Activated CD8-positive, alpha-beta memory T cell treated with anti-CD3 and anti-CD28 coated beads for 36 hours (primary cell): ENCODE data around the gene MBNL2. TPM values are rescaled to one million over a fixed set of nuclear protein-coding genes. Genes with fewer than 3 reads are reported as not detected.

Experiments
- CTCF ChIA-PET: fragments of 350-600 bp; sonication (Branson Sonifier 250); formaldehyde crosslinking; loops from one replicate; lab custom pipeline; 2021; ENCODE audit warnings: antibody characterized with exemption; lab: Charles Lee
- POLR2A ChIA-PET: fragments of 350-600 bp; sonication (Branson Sonifier 250); formaldehyde crosslinking; loops from one replicate; lab custom pipeline; 2021; ENCODE audit warnings: antibody characterized with exemption; lab: Charles Lee
- total RNA-seq, 2 experiments: library from RNA; stranded (reverse); gene quantifications; one replicate each; pipeline ENCODE4 v1.2.3, GENCODE V29; 2021

Gene MBNL2
- total RNA-seq, 2 experiments from 2014 or later = 16.9 to 17.6 TPM

GRCh38 chr13:97226788-97227627, 4.9 kb downstream of the MBNL2 start:
- ChIA-PET CTCF (interaction anchor here (0.6 to 2.0 kb wide), 6 partner anchors 9 to 117 kb away, joined by 3 to 6 read pairs (median 3); no protein-coding TSS in a partner anchor), POLR2A (interaction anchor here (1.3 kb wide), 1 partner anchor 30 kb away, joined by 9 read pairs; no protein-coding TSS in a partner anchor)

GRCh38 chr13:97228850-97229521, 6.9 kb downstream of the MBNL2 start:
- CTCF ChIA-PET = no interaction called here
- POLR2A ChIA-PET = no interaction called here

GRCh38 chr13:97229699-97230098, 7.6 kb downstream of the MBNL2 start:
- CTCF ChIA-PET = no interaction called here
- POLR2A ChIA-PET = no interaction called here

- ChIA-PET CTCF (no interaction called here), POLR2A (no interaction called here)
Measured at GRCh38 chr13:97231118-97231828, 9.1 kb downstream of the MBNL2 start.

- ChIA-PET POLR2A (no interaction called here), CTCF (interaction anchor here (1.1 to 1.3 kb wide), 2 partner anchors 18 to 122 kb away, joined by 3 to 4 read pairs; no protein-coding TSS in a partner anchor)
Measured at GRCh38 chr13:97231829-97232196, 9.7 kb downstream of the MBNL2 start.

- POLR2A ChIA-PET = interaction anchor here (0.5 kb wide), 1 partner anchor 94 kb away, joined by 5 read pairs; no protein-coding TSS in a partner anchor
- CTCF ChIA-PET = interaction anchor here (0.6 kb wide), 1 partner anchor 31 kb away, joined by 4 read pairs; no protein-coding TSS in a partner anchor
Measured at GRCh38 chr13:97233499-97233898, 11.4 kb downstream of the MBNL2 start.

GRCh38 chr13:97234236-97234635, 12.1 kb downstream of the MBNL2 start:
- CTCF ChIA-PET = interaction anchor here (0.6 kb wide), 1 partner anchor 30 kb away, joined by 4 read pairs; no protein-coding TSS in a partner anchor
- POLR2A ChIA-PET = no interaction called here

- CTCF ChIA-PET = interaction anchor here (1.5 to 1.7 kb wide), 2 partner anchors 7 to 10 kb away, joined by 3 to 6 read pairs; no protein-coding TSS in a partner anchor
- POLR2A ChIA-PET = no interaction called here
Measured at GRCh38 chr13:97234742-97235141, 12.6 kb downstream of the MBNL2 start.

- CTCF ChIA-PET = interaction anchor here (1.5 to 1.7 kb wide), 2 partner anchors 8 to 10 kb away, joined by 3 to 6 read pairs; no protein-coding TSS in a partner anchor
- POLR2A ChIA-PET = no interaction called here
Measured at GRCh38 chr13:97235549-97236231, 13.6 kb downstream of the MBNL2 start.

- POLR2A ChIA-PET = no interaction called here
- CTCF ChIA-PET = interaction anchor here (0.5 kb wide), 1 partner anchor 15 kb away, joined by 3 read pairs; no protein-coding TSS in a partner anchor
Measured at GRCh38 chr13:97237388-97237787, 15.3 kb downstream of the MBNL2 start.

GRCh38 chr13:97238432-97238831, 16.3 kb downstream of the MBNL2 start:
- CTCF ChIA-PET = interaction anchor here (1.3 kb wide), 1 partner anchor 22 kb away, joined by 4 read pairs; no protein-coding TSS in a partner anchor
- POLR2A ChIA-PET = no interaction called here

- POLR2A ChIA-PET = no interaction called here
- CTCF ChIA-PET = interaction anchor here (1.3 kb wide), 1 partner anchor 21 kb away, joined by 4 read pairs; no protein-coding TSS in a partner anchor
Measured at GRCh38 chr13:97238883-97239282, 16.8 kb downstream of the MBNL2 start.

GRCh38 chr13:97239306-97239705, 17.2 kb downstream of the MBNL2 start:
- CTCF ChIA-PET = interaction anchor here (1.3 kb wide), 1 partner anchor 21 kb away, joined by 4 read pairs; no protein-coding TSS in a partner anchor
- POLR2A ChIA-PET = no interaction called here

GRCh38 chr13:97239943-97240787, 18.0 kb downstream of the MBNL2 start:
- POLR2A ChIA-PET = no interaction called here
- CTCF ChIA-PET = no interaction called here

GRCh38 chr13:97240788-97241734, 18.9 kb downstream of the MBNL2 start:
- ChIA-PET POLR2A (no interaction called here), CTCF (no interaction called here)

GRCh38 chr13:97241761-97242160, 19.6 kb downstream of the MBNL2 start:
- POLR2A ChIA-PET = no interaction called here
- CTCF ChIA-PET = no interaction called here
